Smooth muscle cell (in vitro differentiated cells): ENCODE results near the gene NUDT3. TPM values are rescaled to one million over a fixed set of nuclear protein-coding genes. Genes with fewer than 3 reads are reported as not detected.
"Not testable (repeated sequence)": the region's sequence is repeated elsewhere in the genome, so short reads cannot be mapped to it uniquely, and the experiment has no call there.

Source experiments
- DNase-seq: peaks from one replicate; lab custom pipeline; 2025; ENCODE audit not compliant: unreplicated experiment; lab: John Stamatoyannopoulos, UW
- H2AFZ ChIP-seq: fragments of 200-600 bp; sonication (generic); 2 replicates; pipeline ENCODE4 v1.6.0; 2016; ENCODE audit warnings: antibody characterized with exemption, low read depth, mild to moderate bottlenecking
- H3F3A ChIP-seq: fragments of 200-600 bp; sonication (generic); 2 replicates; pipeline ENCODE4 v1.6.0; 2017; ENCODE audit warnings: antibody characterized with exemption, low read depth
- H3K27ac ChIP-seq: fragments of 200-600 bp; sonication (generic); 2 replicates; pipeline ENCODE4 v1.5.1; 2016; ENCODE audit warnings: low read depth, mild to moderate bottlenecking
- H3K27me3 ChIP-seq: fragments of 200-600 bp; sonication (generic); 2 replicates; pipeline ENCODE4 v1.6.1; 2016; ENCODE audit warnings: low read depth, mild to moderate bottlenecking
- H3K36me3 ChIP-seq: fragments of 200-600 bp; sonication (generic); 2 replicates; pipeline ENCODE4 v1.5.1; 2016; ENCODE audit warnings: low read depth
- H3K4me1 ChIP-seq: fragments of 200-600 bp; sonication (generic); 2 replicates; pipeline ENCODE4 v1.5.1; 2016; ENCODE audit warnings: low read depth
- H3K4me2 ChIP-seq: fragments of 200-600 bp; sonication (generic); 2 replicates; pipeline ENCODE4 v1.6.0; 2016; ENCODE audit warnings: mild to moderate bottlenecking
- H3K4me3 ChIP-seq: fragments of 200-600 bp; sonication (generic); 2 replicates; pipeline ENCODE4 v1.5.1; 2016; ENCODE audit warnings: mild to moderate bottlenecking
- H3K79me2 ChIP-seq: fragments of 200-600 bp; sonication (generic); 2 replicates; pipeline ENCODE4 v1.6.0; 2016; ENCODE audit warnings: low read depth, mild to moderate bottlenecking
- H3K9ac ChIP-seq: fragments of 200-600 bp; sonication (generic); 2 replicates; pipeline ENCODE4 v1.6.0; 2016; ENCODE audit warnings: low read depth
- H3K9me3 ChIP-seq: fragments of 200-600 bp; sonication (generic); replicated peaks from 2 replicates; pipeline ENCODE4 v1.5.1; 2016; ENCODE audit warnings: low read depth
- H4K20me1 ChIP-seq: fragments of 200-600 bp; sonication (generic); 2 replicates; pipeline ENCODE4 v1.6.0; 2016; ENCODE audit warnings: low read depth
- CTCF ChIP-seq: fragments of 200-600 bp; sonication (generic); IDR thresholded peaks from 2 replicates; pipeline ENCODE4 v1.5.1; 2017; ENCODE audit warnings: borderline replicate concordance, mild to moderate bottlenecking, antibody characterized with exemption; ENCODE audit not compliant: insufficient read depth, poor library complexity, severe bottlenecking
- WGBS: methylation state at CpG from one replicate; pipeline ENCODE4 v1.1.7; 2016; ENCODE audit warnings: low lambda C conversion rate; 5-methylcytosine and 5-hydroxymethylcytosine counted together
- polyA plus RNA-seq: library from polyadenylated mRNA; unstranded; fragments of >200 nt; fragmentation: Nextera tagmentation; extraction: Ambion mirVana; gene quantifications from 2 replicates; pipeline ENCODE4 v1.2.1, GENCODE V29; 2016
- total RNA-seq: library from RNA; depleted of rRNA; stranded (reverse); fragments of >200 nt; gene quantifications from 2 replicates; pipeline ENCODE4 v1.2.3, GENCODE V29; 2014

NUDT3 gene
- total and polyA plus RNA-seq, 2 experiments from 2014 or later: 7.5 to 12.9 TPM

DNA sequence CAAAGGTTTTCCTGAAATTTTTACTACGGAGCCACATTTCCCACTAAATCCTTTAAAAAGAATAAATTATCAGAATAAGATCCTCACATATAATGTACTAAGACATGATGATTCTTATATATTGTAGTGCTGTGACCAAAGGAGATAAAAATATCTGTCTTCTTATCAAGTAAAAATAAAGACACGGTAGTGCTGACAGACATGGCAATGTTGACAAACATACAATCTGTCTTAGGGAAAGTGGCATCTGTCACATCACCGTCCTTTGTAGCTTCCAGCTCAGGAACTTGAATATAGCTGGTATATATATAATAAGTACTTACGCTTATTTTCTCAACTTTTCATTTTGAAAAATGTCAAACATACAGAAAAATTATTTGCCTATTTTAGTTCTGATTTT is 66.8 kb downstream of the NUDT3 start:
- peaks cover 4% of the 10 kb centered on the region for H3K79me2 ChIP-seq

GRCh38 chr6:34324738-34325444 is 67.6 kb downstream of the NUDT3 start:
- Histone ChIP-seq H3K27me3 (no peaks in the 10 kb centered on the region), H3K9me3 (no peaks in the 10 kb centered on the region), H3K36me3 (peaks cover 5% of the 10 kb centered on the region), H2AFZ (no peak overlapping the region), H3F3A (peaks cover 2% of the 10 kb centered on the region), H3K4me3 (no peak overlapping the region), H3K4me2 (no peak overlapping the region), H3K4me1 (no peaks in the 10 kb centered on the region), H3K9ac (no peak overlapping the region), H4K20me1 (no peaks in the 10 kb centered on the region), H3K27ac (peak overlapping the region; percentile 11), H3K79me2 (peaks cover 9% of the 10 kb centered on the region)
- TF ChIP-seq CTCF: no peak
- DNase-seq: no peak
- WGBS: 81% methylated on average over 8 of the region's 8 CpGs

More for the DNA sequence above, 66.8 kb downstream of the NUDT3 start:
- Histone ChIP-seq H3K27me3 (no peaks in the 10 kb centered on the region), H2AFZ (no peak overlapping the region), H3K9me3 (no peaks in the 10 kb centered on the region), H4K20me1 (no peaks in the 10 kb centered on the region), H3F3A (no peaks in the 10 kb centered on the region), H3K27ac (no peak overlapping the region), H3K4me1 (no peaks in the 10 kb centered on the region), H3K4me2 (no peak overlapping the region), H3K36me3 (peaks cover 5% of the 10 kb centered on the region), H3K4me3 (no peak overlapping the region), H3K9ac (no peak overlapping the region)
- no peak for DNase-seq
- no peak for TF ChIP-seq CTCF
- 95% methylated on average over 4 of the region's 4 CpGs for WGBS

GRCh38 chr6:34324221-34324620 is 68.2 kb downstream of the NUDT3 start:
- H3K4me2 ChIP-seq: not testable (repeated sequence)

DNA sequence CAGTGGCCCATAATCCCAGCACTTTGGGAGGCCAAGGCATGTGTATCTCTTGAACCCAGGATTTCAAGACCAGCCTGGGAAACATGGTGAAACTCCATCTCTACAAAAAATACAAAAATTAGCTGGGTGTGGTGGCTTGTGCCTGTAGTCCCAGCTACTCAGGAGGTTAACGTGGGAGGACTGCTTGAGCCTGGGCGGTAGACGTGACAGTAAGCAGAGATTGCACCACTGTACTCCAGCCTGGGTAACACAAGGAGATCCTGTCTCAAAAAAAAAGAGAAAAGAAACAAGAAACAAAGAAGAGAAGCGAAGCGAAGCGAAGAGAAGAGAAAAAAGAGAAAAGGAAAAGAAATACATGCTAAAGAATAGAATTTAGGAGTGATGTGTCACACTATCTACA is 69.2 kb downstream of the NUDT3 start:
- 92% methylated on average over 6 of the region's 6 CpGs for WGBS

More at GRCh38 chr6:34324221-34324620, 68.2 kb downstream of the NUDT3 start:
- H3K9me3 ChIP-seq, H2AFZ ChIP-seq, H3K4me3 ChIP-seq, H4K20me1 ChIP-seq, H3K79me2 ChIP-seq, H3K27me3 ChIP-seq, H3K36me3 ChIP-seq, H3K9ac ChIP-seq, DNase-seq, H3F3A ChIP-seq, H3K4me1 ChIP-seq: not testable (repeated sequence)
- 94% methylated on average over 2 of the region's 2 CpGs for WGBS
- peak overlapping the region; percentile 11 for H3K27ac ChIP-seq

More for the DNA sequence above, 69.2 kb downstream of the NUDT3 start:
- no peak overlapping the region for H2AFZ ChIP-seq
- peaks cover 4% of the 10 kb centered on the region for H3K4me1 ChIP-seq
- H3F3A ChIP-seq: peaks cover 13% of the 10 kb centered on the region
- H3K27me3 ChIP-seq: no peaks in the 10 kb centered on the region
- no peaks in the 10 kb centered on the region for H3K9me3 ChIP-seq
- no peak overlapping the region for H3K4me2 ChIP-seq
- no peak for TF ChIP-seq CTCF
- DNase-seq: no peak
- peaks cover 10% of the 10 kb centered on the region for H4K20me1 ChIP-seq
- peaks cover 5% of the 10 kb centered on the region for H3K36me3 ChIP-seq
- peaks cover 9% of the 10 kb centered on the region for H3K79me2 ChIP-seq
- H3K4me3 ChIP-seq: no peak overlapping the region
- no peak overlapping the region for H3K9ac ChIP-seq
- no peak overlapping the region for H3K27ac ChIP-seq
